NCI-H187 (cell line): ENCODE measurements around the gene IRAK2.

Source experiments
- DNase-seq, 2 experiments: peaks; one replicate each; lab custom pipeline; 2025; lab: John Stamatoyannopoulos, UW

The IRAK2 gene

DNA sequence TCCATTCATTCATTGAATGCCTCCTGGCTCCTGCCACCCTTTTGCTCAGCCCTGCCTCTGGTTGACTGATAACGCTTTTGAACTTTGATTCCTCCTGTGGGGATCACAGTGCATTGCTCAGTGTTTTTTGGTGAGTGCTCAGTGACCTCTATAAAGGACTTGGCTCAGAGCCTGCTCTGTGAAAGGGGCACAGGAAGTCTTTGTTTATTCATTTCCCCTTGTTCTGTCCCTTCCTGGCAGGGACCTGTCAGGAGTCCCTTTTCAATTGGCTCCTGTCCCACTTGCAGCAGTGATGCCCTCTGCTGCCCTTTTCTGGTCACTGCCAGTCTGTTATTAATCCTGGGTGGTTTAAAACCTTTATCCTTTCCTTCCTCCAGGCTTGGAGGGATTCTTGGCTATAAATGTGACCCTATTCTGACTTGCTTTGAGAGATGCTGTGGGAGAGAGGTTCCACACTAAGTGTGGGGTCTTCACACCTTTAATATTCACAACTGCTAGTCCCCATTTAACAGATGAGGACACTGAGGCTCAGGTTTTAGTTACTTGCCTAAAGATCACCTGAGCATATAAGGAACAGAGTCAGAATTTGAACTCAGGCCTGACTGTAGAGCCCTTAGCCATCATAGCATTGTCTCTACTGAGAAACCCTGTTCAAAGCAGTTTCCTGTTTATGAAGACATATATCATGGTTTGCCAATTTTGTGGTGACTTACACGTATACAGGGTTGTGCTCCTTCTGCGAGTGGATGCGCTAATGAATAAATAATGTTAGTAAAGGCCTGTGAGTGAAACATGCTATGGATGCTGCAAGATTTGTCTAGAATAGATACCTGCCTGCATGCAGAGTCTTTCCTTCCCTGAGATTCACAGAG lies 60.3 kb downstream of the IRAK2 start:
- DNase-seq, result peak in 1 of 2 experiments; percentile 0

DNA sequence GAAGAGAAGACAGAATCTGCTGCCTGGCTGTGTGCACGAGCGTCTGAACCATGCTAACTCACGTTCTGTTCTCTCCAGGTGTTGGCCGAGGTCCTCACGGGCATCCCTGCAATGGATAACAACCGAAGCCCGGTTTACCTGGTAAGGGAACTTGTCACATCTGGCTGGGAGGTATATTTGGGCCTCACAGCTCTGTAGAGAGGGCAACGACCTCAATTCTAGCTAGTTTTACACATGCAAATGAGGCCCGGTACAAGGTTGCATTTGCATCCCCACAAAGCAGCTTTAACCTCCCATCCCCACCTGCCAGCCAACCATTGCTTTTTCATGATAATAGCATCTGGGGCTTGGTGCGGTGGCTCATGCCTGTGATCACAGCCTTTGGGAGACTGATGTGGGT lies 61.6 kb downstream of the IRAK2 start:
- no peak for DNase-seq

DNA sequence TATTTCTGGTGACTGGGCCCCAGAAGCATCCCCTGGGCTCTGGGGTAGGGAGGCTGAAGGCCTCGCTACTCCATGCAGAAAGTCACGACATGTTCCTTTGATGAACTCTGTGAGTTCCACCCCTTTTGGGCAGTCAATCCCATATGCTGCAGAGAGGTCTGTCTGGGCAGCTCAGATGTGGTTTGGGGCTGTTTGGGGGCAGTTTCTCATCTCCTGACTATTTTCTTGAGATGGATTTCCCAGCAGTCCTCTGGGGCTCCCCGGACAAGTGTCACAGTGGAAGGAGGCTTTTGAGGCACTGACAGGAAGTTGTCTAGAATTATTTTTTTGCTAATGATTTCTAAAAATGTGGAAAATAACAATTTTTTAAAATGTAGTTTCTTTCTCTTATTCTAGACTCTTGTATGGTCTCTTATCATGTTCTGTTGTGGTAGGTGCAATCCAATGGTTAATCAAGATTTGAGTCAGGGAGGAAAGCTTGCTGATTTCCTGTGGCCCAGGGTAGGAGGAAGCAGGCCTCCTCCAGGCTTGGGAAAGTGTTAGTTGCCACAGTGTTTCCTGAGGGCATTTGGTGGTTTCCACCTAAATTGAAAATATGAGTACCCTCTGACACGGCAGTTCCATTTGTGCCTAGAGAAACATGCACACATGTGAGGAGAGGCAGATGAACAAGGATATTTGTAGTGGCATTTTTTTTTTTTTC lies 63.7 kb downstream of the IRAK2 start:
- DNase-seq, result no peak

DNA sequence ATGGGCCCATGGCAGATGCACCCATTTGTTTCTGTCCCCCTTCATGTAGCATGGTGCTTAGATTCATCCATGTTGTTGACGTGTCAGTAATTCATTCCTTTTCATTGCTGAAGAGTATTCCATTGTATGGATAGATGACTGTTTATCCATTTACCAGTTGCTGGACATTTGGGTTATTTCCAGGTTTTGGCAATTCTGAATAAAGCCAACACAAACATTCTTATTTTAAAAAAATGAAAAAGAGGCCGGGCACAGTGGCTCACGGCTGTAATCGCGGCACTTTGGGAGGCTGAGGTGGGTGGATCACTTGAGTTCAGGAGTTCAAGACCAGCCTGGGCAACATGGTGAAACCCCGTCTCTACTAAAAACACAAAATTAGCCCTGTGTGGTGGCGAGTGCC lies 64.9 kb downstream of the IRAK2 start:
- no peak for DNase-seq

DNA sequence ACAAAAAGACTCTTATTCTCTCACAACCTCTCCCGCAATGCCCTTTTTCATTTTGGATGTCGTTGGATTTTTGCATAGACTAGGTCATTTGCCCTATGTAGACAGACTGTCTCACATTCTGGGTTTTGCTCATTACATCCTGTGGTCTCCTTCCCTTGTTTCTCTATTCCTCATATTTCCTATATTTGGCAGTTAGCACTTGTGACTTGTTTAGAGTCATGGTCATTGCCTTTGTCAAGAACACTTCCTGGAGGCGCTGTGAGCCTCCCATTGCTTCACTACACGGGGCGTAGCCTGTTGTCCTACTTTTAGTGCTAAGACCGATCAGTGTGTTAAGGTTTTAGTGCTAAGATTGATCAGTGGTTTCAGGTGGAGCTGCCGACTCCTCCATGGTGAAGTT lies 67.4 kb downstream of the IRAK2 start:
- DNase-seq, result no peak

DNA sequence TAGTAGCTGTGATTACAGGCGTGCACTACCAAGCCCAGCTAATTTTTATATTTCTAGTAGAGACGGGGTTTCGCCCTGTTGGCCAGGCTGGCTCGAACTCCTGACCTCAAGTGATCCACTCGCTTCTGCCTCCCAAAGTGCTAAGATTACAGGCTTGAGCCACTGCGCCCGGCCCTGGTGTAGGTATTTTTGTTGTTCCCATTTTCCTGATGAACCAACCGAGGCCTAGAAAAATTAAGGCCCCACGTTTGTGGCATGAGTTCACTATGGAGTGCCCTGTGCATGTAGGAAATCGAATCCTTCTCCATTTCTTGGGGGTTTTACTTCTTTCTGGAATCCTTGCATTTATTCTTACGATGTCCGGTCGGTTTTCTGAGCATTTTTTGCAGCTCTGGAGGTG lies 69.3 kb downstream of the IRAK2 start:
- DNase-seq, result no peak

DNA sequence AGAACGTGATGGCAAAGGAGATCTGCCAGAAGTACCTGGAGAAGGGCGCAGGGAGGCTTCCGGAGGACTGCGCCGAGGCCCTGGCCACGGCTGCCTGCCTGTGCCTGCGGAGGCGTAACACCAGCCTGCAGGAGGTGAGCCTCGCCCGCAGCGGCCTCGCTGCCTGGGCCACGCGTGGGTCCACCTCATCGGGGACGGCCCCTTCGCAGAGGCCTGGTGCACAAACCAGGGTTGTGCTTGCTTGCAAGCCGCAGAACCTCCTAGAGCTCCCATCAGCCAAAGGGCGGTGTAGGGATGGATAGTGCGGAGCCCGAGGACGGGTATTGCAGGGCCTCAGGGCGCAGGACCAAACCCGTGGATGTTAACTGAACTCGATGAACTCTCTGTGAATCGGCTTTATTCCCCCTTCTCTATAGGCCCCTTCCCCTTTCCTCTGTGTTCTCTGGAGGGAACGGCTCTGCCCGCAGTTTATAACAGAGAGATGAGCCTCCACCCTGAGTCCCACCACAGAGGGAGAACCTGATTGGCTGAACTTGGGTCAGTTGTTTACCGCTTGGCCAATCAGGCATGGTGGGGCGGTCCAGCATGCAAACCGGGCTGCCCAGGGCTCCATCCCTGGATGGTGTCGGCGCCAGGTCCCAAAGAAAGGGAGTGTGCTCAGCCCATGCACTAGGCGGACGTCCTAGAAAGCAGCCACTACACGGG lies 70.0 kb downstream of the IRAK2 start:
- DNase-seq, result no peak

DNA sequence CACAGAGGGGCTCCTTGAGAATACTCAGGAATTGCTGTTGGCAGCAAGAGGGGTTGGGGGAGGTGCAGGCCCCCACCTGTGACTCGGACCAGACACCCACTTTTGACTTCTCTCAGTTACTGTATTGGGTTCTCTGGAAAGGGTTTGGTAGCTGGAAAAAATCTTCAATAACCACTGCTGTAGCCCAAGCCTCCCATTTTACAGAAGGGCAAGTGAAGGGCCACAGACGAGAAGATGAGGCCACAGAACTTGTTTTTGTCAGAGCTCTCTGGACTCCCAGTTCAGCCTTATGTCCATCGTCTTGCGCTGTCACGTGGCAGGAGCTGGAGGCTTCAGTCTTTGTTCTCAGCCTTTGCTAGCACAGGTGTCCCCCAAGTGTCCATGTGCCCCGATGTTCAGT lies 70.8 kb downstream of the IRAK2 start:
- no peak for DNase-seq

DNA sequence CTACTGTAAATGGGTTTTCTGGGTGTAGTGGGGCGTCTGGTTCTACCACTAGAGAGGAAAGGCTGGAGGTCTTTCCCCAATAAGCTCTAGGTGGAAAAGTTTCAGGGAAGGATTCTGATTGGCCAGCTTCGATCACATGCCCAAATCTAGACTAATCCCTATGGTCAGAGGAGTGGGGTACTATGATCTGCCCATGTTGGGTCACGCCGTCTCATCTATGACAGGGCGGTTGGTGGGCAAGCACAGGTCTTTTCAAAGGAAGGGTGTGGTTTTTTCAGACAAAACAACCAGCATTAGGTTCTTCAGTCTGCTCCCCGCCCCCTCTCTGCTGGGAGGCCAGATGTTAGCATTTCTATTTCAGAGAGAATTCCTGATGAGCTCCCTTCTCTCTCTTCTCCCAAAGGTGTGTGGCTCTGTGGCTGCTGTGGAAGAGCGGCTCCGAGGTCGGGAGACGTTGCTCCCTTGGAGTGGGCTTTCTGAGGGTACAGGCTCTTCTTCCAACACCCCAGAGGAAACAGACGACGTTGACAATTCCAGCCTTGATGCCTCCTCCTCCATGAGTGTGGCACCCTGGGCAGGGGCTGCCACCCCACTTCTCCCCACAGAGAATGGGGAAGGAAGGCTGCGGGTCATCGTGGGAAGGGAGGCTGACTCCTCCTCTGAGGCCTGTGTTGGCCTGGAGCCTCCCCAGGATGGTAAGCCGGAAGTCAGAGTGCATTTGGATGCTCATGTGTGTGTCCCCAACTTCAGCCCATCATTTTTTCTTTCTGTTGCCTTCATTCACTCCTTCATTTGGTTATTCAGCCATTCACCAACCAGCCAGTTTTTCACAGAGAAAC lies 73.8 kb downstream of the IRAK2 start:
- no peak for DNase-seq

DNA sequence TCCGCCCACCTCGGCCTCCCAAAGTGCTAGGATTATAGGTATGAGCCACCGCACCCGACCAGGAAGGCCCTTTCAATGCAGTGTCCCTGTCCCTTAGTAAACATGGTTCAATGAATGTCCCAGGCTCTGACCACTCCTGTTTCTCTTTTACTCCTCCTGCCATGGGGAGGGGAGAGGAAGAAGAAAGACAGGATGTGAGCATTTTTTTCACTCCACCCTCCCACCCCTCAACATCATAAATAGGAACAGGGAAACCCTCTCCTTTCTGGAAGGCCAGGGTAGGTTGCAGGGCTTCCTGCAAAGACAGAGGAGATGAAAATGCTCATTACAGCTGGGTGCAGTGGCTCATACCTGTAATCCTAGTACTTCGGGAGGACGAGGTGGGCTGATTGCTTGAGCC lies 76.1 kb downstream of the IRAK2 start:
- no peak for DNase-seq

DNA sequence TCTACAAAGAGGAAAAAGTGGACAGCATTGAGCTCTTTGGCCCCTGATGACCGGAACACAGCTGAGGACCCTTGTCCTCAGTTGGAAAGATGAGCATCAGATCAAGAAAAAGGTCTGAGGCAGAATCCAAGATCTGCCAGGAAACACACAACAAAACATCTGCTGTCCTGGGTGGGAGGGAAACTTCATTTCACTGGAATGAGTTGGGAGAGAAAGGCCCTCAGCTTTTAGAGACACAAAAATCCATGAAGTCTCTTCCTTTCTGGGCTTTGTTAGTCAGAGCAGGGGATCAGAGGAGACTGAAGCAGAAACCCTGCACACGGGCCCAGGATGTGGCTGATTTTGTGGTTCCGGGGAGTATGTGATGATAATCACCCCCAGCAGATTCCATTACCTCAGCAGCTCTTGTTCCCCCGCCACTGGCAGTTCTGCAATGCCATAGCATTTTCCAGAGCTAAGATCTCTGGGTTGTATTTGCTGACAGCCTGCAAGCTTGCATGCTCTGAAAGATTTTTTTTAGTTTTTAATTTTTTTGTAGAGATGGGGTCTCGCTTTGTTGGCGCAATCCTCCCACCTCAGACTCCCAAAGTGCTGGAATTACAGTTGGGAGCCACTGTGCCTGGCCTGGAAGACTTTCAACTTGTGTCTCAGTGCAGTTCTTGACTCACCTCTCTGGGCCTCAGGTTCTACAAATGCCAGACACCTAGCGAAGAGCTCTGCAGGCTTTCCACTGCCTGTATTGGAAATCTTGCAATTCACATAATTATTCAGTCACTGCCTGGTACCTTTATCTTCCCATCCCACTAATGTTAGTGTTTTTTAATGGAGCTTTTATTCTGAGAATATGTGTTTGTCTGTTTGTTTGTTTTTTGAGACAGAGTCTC lies 77.7 kb downstream of the IRAK2 start:
- no peak for DNase-seq

DNA sequence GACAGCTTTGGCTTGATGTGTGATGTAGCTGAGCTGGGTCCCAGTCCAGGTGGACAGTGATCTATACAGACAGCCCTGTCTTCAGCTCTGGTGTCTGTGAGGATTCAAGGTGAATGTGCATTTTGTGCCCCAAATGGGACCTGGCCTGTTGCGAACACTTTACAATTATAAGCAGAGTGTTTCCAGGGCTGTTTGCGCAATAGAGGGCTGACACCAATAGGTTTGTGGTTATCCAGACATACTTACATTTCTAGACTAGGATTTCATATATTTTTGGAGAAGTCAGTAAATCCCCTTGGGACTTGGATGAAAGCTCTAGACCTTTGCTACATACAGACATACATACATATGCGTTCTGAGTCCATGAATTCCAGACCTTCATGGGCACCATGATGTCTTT lies 79.3 kb downstream of the IRAK2 start:
- no peak for DNase-seq

DNA sequence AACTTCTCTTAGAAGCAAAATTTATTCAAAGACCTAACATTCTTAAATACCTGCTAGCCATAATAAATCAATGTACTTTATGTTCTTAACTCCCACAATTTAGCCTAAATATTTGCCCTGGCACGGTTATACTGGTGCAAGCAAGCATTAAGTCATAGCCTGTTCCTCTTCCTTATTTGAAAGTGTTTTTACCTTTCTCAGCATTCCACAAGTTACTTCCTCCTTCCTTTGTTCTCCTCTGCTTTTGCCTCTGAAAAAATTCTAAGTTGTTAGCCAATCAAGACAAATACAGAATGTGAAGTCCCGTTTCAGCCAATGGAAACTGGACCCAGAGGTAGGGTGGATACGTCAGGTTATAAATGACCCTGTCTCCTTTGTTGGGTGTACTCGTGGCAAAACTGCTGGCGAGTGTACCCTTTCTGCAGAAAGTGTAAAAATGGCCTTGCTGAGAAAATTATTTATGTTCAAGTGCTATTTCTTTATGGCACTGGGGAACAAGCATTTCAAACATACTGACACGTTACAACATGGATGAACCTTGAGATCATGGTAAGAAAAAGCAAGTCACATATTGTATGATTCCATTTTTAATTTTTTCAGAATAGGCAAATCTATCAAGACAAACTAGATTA lies 80.5 kb downstream of the IRAK2 start:
- DNase-seq, result no peak

DNA sequence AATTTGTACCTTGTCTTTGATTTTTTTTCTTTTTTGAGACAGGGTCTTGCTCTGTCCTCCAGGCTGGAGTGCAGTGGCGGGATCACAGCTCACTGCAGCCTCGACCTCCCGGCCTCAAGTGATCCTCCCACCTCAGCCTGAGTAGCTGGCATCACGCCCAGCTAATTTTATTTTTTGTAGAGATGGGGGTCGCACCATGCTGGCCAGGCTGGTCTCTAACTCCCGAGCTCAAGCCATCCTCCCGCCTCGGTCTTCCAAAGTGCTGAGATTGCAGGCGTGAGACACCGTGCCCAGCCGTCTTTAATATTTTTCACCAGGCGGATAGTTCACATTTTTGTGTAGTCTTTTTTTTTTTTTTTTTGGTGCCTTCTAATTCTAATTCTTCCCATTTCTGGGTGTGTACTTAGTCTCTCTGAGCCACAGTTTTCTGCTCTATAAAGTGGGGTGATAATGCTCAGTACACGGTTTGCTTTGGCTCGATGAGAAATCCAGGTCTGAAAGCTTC lies 83.0 kb downstream of the IRAK2 start:
- DNase-seq, result no peak

DNA sequence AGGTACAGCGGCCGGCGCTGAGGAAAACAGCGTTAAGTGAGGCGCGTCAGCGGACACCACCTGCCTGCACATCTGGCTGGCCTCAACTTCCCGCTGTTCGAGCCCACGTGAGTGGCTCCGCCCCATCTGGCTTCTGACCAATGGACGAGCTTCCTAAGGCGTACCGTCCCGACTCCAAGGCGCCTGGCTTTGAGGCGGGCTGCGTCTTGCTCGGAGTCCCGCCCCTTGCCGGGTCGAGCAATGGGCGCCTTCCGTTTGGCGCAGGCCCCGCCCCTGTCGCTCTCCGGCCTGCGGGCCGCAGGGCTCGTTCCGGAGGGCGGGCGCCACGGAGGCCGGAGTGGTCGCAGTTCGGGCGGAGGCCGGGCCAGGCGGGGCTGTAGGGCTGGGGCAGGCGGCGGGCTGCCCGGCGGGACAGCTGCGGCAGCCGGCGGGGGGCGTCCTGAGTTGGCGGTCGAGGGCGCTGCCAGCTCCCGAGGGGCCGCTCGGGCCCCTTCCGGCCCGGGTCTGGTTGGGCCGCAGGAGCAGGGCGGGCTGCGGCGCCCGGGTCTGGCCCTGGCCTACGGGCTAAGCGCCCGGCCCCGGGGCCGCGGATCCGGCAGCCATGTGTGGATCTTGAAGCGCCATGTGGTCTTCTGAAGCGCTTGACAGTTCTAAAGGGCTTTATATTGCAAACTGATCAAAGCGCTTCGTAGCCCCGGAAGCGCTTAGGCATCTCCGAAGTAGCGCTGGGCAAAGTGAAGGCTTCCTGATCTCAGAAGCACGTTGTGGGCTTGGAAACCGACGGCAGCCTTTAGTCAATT lies 83.7 kb downstream of the IRAK2 start, which contains the start of gene TATDN2:
TSS of gene TATDN2 (plus strand) at position 276 of the 800 bp plus-strand sequence. CDS start 742 bp downstream, outside the sequence.
- DNase-seq, result peak; percentile 78 to 88

DNA sequence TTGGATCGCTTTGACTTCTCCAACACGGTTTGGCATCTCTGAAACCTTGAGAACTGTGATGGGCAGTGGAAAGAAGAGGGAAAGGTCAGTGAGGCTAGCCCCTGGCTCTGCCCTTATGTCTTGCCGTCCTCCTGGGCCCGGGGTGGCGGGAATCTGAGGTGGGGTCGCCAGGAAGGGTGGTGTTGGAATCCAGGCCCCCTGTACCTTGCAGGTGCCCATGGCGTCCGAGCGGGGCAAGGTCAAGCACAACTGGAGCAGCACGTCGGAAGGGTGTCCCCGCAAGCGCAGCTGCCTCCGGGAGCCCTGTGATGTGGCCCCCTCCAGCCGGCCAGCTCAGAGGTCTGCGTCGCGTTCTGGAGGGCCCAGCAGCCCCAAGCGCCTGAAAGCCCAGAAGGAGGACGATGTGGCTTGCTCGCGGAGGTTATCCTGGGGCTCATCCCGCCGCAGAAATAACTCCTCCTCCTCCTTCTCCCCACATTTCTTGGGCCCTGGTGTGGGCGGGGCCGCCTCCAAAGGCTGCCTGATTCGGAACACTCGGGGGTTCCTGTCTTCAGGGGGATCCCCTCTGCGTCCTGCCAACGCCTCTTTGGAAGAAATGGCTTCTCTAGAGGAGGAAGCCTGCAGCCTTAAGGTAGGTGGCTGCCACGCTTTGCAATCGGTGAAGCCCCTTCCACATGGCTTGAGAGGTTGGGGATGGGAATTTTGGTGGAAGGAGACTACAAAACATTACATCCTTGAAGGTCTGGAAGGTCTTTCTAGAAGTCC lies 84.4 kb downstream of the IRAK2 start:
- no peak for DNase-seq

DNA sequence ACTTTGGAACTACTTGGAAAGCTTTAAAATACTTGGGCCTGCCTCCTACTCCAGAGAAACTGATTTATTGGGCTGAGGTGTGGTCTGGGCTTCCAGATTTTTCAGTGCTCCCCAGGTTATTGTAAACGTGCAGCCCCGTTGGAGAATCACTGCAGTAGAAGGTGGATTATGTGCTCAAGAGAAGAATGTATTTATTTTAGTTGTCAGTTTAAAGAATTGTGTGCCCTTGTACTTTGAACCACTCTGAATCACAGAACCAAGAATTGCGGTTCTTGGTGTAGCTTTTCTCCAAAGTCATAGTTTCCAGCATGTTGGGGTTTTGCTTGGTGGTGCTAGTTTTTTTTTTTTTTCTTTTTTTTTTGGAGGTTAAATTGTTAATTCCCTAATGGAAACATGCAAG lies 85.1 kb downstream of the IRAK2 start:
- no peak for DNase-seq

DNA sequence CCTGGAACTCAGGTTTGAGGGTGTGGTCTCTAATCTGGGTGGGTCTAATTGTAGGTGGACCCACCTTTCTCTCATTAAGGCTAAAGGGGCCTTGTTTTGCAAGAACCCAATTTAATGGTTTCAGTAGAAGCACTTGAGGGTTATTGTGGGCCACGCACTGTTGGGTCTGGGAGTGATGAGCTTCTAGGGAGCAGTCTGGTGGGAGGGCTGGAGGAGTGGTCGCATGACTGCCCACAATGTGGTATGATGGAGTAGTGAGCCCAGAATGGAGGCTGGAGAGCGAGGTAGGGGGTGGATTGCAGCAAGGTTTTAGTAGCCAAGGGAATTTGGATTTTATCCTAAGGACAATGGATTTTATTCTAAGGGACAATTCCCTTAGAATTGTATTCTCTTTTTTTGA lies 86.3 kb downstream of the IRAK2 start:
- no peak for DNase-seq

DNA sequence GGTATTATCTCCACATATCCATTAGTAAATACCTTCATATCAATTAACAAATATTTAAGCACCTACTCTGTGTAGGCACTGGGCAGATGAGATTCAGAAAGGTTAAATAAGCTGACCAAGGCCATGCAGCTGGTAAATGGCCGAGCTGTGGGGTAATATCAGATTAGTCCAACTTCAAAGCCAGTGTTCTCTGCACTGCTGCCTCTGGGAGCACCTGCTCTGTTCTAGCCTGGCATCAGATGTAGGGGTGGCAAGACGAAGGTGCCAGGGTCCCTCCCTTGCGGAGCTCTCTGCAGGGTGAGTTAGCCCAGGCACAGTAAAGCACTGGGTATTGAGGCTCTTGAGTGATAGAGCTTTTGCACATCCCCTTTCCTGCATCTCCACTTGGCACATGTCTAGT lies 89.0 kb downstream of the IRAK2 start:
- no peak for DNase-seq
